Right renal pelvis (tissue), 4 donors: ENCODE measurements around the gene LIM2. TPM values are rescaled to one million over a fixed set of nuclear protein-coding genes. Genes with fewer than 3 reads are reported as not detected.
"Not testable (repeated sequence)": the region's sequence is repeated elsewhere in the genome, so short reads cannot be mapped to it uniquely, and the experiment has no call there.

Experiments used
- DNase-seq, 4 donors: peaks; one replicate each; pipeline ENCODE4 v3.0.0-alpha.2; 2013; ENCODE audit warnings: low read depth in 4 of 4, low spot score in 3 of 4, missing footprints in 1 of 4
- polyA plus RNA-seq, 4 donors: library from polyadenylated mRNA; unstranded; fragments of 120-200 nt; gene quantifications; one replicate each; pipeline ENCODE4 v1.2.1, GENCODE V29; 2013; ENCODE audit not compliant: insufficient read length in 4 of 4

LIM2 gene, protein sequence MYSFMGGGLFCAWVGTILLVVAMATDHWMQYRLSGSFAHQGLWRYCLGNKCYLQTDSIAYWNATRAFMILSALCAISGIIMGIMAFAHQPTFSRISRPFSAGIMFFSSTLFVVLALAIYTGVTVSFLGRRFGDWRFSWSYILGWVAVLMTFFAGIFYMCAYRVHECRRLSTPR
- under 1 TPM; 0.24 to 0.47 (median 0.29) TPM for polyA plus RNA-seq

- no peak for DNase-seq
Measured at GRCh38 chr19:51387924-51388389, at the start of gene LIM2. TSS of gene LIM2 (minus strand) at chr19:51387974. CDS start at chr19:51387443, 531 bp downstream.

- DNase-seq, result no peak
Measured at GRCh38 chr19:51434456-51434855, 46.7 kb upstream of the LIM2 start.

DNA sequence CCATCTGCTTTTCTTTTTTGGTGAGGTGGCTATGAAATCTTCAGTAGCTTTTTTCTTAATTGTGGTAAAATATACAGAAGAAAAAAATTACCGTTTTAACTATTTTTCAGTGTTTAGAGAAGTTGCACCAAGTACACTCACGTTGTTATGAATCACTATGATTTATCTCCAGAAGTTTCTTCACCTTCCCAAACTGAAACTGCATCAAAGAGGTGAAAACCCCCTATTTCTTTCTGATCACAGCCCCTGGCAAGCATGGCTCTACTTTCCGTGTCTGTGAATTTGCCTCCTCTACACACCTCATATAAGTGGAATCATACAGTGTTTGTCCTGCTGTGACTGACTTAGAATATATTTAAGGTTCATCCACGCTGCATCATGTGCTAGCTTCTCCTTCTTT lies 45.3 kb upstream of the LIM2 start:
- DNase-seq, result no peak

- DNase-seq, result no peak
Measured at GRCh38 chr19:51431124-51431523, 43.4 kb upstream of the LIM2 start.

DNA sequence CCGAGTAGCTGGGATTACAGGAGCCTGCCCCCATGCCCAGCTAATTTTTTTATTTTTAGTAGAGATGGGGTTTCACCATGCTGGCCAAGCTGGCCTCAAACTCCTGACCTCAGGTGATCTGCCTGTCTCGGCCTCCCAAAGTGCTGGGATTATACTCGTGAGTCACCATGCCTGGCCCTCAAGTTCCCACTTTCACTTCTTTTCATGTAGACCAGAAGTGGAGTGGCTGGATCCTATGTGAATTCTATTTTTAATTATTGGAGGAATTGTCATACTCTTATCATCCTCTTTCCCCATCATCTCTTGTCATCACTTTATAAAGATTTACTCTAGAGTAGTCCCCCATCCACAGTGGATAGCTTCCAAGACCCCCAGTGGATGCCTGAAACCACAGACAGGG lies 42.4 kb upstream of the LIM2 start:
- no peak for DNase-seq

GRCh38 chr19:51427201-51427600 lies 39.4 kb upstream of the LIM2 start:
- no peak for DNase-seq

DNA sequence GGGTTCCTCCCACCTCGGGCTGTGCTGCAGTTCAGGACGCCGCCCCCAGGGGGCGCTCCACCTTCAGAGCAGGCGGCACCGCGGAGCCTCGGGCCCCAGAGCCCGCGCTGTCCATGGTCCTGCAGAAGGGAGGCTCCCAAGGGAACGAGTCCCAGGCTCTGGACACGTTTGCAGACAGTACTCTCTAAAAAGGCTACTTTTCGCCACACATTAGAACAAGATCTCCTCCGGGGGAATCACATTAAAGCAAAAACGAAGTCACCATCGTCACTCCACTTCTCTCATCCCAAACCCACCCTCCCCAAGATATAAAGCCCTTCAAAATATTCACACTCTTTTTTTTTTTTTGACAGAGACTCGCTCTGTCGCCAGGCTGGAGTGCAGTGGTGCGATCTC lies 34.3 kb upstream of the LIM2 start:
- peak; percentile 71 to 75 (median 73) for DNase-seq

DNA sequence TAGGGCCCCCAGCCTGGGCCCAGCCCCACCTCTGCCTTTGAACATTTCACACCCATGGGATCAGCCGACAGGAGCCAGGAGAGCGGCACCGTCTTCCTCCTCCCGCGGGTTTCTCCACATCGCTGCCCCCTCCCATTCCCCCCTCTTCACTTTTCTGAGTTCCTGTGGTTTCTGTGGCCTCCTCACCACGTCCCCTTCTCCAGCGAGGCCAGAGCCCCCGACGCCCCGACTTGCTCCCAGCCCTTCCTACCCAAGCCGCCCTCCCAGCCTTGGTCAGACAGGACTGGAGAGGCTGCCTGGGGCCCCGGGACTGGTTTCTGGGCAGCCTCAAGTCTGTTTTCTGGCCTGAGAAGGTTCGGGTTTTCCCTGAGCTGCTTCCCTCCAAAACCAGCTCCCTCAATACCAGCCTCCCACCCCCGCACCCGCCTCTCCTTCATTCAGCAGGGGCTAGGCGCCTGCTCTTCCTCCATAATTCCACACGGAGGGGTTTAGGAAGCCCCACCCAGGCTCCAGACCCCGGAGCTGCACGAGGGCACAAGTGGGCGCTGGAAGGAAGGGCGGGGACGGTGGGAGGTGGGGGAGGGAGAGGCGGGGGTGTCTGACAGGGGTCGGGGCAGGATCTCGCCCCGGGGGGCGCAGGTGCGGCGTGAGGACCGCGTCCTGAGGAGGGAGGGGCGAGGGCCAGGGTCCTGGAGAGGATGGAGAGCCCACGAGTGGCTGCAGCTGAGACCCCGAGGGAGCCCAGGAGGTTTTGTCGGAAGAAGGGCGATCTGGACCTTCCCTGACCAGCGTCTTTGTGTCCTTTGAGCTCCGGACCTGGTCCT lies 33.7 kb upstream of the LIM2 start:
- no peak for DNase-seq

- not testable (repeated sequence) for DNase-seq
Measured at GRCh38 chr19:51420511-51420910, 32.7 kb upstream of the LIM2 start.

DNA sequence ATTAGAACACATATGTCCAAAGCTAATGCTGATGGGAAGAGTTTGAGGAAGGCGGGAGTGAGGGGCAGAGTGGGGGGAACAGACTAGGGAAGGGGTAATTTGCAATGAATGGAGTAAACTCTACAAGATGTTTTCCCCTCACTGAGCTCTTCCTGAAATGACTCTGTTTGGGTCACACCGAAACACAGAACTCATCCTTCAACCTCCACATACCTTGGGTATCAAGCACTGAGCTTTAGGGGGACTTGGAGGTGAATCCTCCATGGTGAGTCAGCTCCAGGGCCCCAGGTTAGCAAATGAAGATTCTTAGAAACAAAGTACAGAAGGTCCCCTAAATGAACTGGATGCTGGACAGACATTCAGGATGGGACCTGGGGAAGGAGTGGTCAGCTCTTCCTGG lies 30.9 kb upstream of the LIM2 start:
- no peak for DNase-seq

GRCh38 chr19:51417810-51418157 lies 30.0 kb upstream of the LIM2 start:
- no peak for DNase-seq

DNA sequence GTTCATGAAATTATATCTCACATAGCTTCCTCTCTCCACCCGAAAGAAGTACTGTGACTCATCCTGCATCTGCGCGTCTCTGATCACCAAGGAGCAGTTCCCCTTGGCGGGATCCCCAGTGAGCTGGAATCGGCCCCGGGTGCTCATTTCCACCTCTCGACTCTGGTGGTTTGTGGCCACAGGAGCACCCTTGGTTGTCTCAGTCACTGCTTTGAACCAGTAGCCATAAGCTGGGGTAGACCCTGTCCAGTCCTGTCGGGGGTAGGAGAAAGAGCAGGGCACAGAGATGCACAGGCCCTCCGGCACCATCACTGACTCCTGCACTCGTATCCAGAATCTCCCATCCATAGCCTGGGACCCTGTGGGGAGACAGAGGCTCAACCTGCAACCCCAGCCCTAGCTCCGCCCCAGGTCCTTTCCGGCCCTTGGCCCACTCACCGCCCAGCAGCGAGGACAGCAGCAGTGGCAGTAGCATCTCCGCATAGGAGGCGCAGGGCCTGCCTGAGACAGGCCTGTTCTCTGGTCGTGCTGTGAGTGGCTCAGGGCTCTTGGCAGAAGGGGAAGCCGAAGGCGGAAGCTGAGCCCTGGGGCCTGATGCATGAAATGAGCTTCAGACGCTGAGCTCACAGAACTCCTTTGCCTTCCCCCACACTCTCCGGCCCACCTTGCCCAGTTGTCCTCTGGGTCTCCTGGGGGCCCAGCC lies 29.5 kb upstream of the LIM2 start, which contains the start of gene SIGLEC10:
Gene SIGLEC10, minus strand, starts transcription at position 536 of the 703 bp plus-strand sequence. Its CDS starts 61 bp downstream, at position 475.
- DNase-seq, result no peak

DNA sequence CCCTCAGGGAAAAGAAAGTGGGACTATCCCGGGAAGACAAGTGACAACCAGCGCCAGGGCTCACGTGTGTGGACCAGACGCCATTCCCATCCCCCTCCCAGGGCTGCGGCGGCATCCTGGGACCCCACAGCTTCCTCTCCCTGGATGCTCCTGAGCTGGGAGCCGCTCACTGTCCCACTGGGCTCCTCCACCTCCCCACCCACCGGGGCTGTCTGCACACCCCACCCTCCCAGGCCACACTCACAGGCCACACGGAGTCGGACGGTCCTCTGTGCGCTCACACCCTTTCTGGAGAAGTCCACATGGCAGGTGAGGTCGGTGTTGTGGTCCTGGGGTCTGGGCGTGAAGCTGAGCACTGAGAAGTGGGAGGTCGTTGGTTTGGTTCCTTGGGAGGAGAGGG lies 28.6 kb upstream of the LIM2 start:
- not testable (repeated sequence) for DNase-seq

- no peak for DNase-seq
Measured at GRCh38 chr19:51415187-51415586, 27.4 kb upstream of the LIM2 start.

- DNase-seq, result no peak
Measured at GRCh38 chr19:51410950-51411748, 23.4 kb upstream of the LIM2 start.

GRCh38 chr19:51407511-51408131 lies 19.8 kb upstream of the LIM2 start:
- no peak for DNase-seq

- DNase-seq, result no peak
Measured at GRCh38 chr19:51402117-51402516, 14.3 kb upstream of the LIM2 start.

DNA sequence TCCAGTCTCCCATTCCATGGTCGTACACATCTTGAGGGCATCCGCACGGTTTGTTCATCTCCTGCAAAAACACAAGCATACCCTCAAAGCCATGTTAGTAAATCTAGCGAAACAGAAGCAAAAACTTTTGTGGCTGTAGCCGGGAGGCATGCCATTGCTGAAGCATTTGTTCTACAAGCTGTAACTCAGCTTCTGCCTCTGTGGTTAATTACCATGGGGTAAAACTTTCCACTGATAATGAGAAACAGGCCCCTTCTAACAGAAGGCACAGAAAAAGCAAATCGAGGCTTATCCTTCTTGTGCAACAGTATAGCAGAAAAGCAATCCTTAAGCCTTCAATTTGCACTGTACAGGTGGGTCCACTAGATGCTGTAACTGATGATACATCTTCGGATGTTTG lies 12.2 kb upstream of the LIM2 start:
- not testable (repeated sequence) for DNase-seq

- no peak for DNase-seq
Measured at GRCh38 chr19:51399231-51399630, 11.5 kb upstream of the LIM2 start.

DNA sequence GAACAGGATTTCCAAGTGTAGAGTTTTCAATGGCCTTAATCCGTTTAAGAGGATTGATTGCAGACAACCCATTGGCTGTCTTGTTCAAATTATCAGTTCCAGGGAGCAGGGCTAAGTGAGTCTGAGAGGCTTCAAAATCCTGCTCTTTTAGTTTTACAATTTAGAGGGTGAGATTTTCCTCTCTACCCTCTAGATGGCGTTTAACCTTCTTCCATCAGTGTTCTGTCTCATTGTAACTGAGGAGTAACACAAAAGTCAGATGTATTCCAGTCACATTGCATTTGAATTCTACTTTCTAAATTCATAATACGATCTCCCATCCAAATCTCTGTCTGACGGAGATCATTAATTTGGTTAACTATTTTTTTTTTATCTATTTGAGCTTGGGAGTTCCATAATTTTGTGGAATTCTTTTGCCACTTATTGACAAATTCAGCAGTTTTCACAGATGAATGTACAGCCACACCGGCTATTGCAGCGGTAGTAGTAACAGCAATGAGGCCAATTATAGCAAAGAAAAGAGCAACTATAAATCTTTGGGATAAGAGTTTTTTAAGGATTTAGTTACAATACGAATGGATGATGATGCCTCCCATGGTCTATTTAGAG lies 10.4 kb upstream of the LIM2 start:
- DNase-seq, result no peak
